Dermis blood vessel endothelial cell (primary cell): ENCODE results near the gene ARL6IP6. TPM values are rescaled to one million over a fixed set of nuclear protein-coding genes. Genes with fewer than 3 reads are reported as not detected.
A peak's percentile ranks its signal among the peaks of the same experiment; 100 is the strongest.
"Not testable (repeated sequence)": the region's sequence is repeated elsewhere in the genome, so short reads cannot be mapped to it uniquely, and the experiment has no call there.

Experiments
- DNase-seq: peaks from one replicate; pipeline ENCODE4 v3.0.0; 2010
- total RNA-seq: library from RNA; depleted of rRNA; stranded (reverse); fragments of >200 nt; gene quantifications from 2 replicates; pipeline ENCODE4 v1.2.3, GENCODE V29; 2014

Gene ARL6IP6
- total RNA-seq, 1 donor from 2014 or later: 41.4 TPM

- no peak for DNase-seq
These were observed 5.5 kb downstream of the ARL6IP6 start for GRCh38 chr2:152723918-152724317.

GRCh38 chr2:152729844-152730243 lies 11.4 kb downstream of the ARL6IP6 start:
- DNase-seq: no peak

GRCh38 chr2:152730591-152731333 lies 12.3 kb downstream of the ARL6IP6 start:
- no peak for DNase-seq

- not testable (repeated sequence) for DNase-seq
These were observed 19.1 kb downstream of the ARL6IP6 start for GRCh38 chr2:152737509-152737908.

- no peak for DNase-seq
These were observed 20.0 kb downstream of the ARL6IP6 start for GRCh38 chr2:152738438-152738837.

- not testable (repeated sequence) for DNase-seq
These were observed 21.3 kb downstream of the ARL6IP6 start for GRCh38 chr2:152739705-152740104.

- DNase-seq: peak; percentile 74
These were observed 22.4 kb downstream of the ARL6IP6 start for GRCh38 chr2:152740743-152741328.

GRCh38 chr2:152743002-152743401 lies 24.6 kb downstream of the ARL6IP6 start:
- peak; percentile 43 for DNase-seq

GRCh38 chr2:152747751-152748150 lies 29.3 kb downstream of the ARL6IP6 start:
- DNase-seq: not testable (repeated sequence)

- no peak for DNase-seq
These were observed 36.6 kb downstream of the ARL6IP6 start for GRCh38 chr2:152755029-152755428.

GRCh38 chr2:152759290-152760072 lies 41.1 kb downstream of the ARL6IP6 start:
- DNase-seq: no peak

GRCh38 chr2:152761214-152761613 lies 42.8 kb downstream of the ARL6IP6 start:
- no peak for DNase-seq

GRCh38 chr2:152762202-152762601 lies 43.8 kb downstream of the ARL6IP6 start:
- DNase-seq: no peak

- not testable (repeated sequence) for DNase-seq
These were observed 44.8 kb downstream of the ARL6IP6 start for GRCh38 chr2:152763208-152763607.

GRCh38 chr2:152763651-152764050 lies 45.2 kb downstream of the ARL6IP6 start:
- no peak for DNase-seq

- DNase-seq: no peak
These were observed 48.5 kb downstream of the ARL6IP6 start for GRCh38 chr2:152766928-152767327.

GRCh38 chr2:152781175-152781574 lies 62.8 kb downstream of the ARL6IP6 start:
- no peak for DNase-seq

- DNase-seq: no peak
These were observed 63.8 kb downstream of the ARL6IP6 start for GRCh38 chr2:152782171-152782570.

- DNase-seq: no peak
These were observed 72.5 kb downstream of the ARL6IP6 start for GRCh38 chr2:152790883-152791282.

GRCh38 chr2:152791979-152792378 lies 73.6 kb downstream of the ARL6IP6 start:
- no peak for DNase-seq

- no peak for DNase-seq
These were observed 74.6 kb downstream of the ARL6IP6 start for GRCh38 chr2:152792974-152793373.

GRCh38 chr2:152796941-152797340 lies 78.5 kb downstream of the ARL6IP6 start:
- DNase-seq: no peak

- DNase-seq: no peak
These were observed 86.4 kb downstream of the ARL6IP6 start for GRCh38 chr2:152804687-152805408.
